ENCODE results near the gene MARK1.
"Not testable (repeated sequence)": the region's sequence is repeated elsewhere in the genome, so short reads cannot be mapped to it uniquely, and the experiment has no call there.

The MARK1 gene

DNA sequence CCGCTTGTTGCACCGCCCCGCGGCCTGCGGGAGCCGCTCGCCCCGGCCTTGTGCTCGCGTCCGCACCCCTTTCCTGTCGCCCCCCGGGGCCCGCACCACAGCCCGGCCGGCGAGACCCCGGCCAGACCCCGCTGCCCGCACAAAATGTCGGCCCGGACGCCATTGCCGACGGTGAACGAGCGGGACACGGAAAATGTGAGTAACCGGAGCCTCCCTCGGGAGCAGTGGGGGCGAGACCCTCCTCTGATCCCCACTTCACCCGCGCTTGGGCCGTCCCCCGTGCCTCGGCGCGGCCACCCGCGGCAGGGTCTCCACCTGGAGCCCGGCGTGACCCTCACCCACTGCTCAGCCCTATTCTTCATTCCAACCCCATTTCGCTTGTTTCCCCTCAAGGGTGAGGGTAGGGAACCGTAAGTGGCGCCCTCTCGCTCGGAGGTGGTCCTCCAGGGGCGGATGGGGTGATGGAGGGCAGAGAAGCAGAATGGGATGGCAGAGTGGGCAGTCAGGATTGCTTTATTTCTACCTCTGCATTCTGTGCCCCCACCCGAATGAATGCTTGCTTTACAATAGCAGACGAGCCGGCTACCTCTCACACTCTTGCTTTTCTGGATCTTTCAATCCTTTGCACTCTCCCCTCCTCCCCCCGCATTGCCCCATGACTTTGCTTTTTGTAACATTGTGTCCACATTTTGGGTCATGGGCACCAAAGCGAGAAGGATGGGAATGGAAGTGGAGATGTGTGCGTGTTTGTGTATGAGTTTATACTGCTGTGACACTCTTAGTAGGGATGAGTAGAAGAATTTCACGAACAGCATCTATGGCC, 954 bp downstream of the MARK1 start:
- DNase-seq: no peak

DNA sequence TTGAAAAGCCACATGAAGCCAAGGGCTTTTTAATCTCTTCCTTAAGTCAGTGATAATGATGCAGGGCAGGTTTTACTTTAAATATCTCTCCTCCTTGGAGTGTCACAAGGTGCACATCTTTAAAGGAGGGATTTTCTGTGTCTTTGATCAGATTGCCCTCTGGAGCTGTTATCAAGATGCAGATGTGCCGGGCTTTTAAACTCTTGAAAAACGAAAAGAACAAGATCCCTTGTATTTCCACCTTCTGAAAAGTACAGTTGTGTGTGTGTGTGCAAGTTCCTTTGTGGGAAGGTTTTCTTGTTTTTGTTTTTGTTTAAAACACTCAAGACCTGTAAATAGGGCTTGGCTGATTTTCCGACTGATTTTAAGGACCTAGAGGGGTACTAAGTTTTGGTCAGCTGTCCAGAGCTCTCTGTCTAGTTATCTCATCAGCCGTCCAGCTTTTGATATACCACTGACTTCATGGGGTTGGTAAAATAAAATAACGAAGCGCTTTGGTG, 1.6 kb downstream of the MARK1 start:
- ATAC-seq (no peak), DNase-seq (no peak)

More for the DNA sequence above, 954 bp downstream of the MARK1 start:
- no peak for ATAC-seq

DNA sequence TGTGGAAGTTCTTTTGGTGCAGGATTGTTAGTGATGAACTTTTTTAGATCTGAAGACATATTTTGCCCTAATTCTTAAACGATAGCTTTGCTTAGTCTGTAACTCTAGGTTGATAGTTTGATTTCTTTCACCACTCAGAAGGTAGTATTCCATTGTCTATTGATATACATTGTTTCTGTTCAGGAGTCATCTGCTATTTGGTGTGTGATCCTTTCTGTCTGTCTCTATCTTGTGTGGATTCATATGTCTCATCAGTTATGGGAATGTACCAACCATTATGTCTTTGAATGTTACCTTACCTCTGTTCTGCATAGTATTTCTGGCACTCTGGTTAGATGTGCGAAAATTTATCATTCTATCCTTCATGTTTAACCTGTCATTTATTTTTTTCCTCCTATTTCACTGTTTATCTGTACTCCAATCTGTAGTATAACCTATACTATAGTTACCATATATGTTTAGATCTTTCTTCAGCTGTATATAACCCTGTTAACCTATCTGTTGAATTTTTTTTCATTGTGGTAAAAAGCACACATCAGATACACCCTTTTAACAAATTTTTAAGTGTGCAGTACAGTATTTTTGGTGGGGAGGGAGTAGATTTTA, 5.7 kb downstream of the MARK1 start:
- DNase-seq: no peak
- no peak for ATAC-seq

DNA sequence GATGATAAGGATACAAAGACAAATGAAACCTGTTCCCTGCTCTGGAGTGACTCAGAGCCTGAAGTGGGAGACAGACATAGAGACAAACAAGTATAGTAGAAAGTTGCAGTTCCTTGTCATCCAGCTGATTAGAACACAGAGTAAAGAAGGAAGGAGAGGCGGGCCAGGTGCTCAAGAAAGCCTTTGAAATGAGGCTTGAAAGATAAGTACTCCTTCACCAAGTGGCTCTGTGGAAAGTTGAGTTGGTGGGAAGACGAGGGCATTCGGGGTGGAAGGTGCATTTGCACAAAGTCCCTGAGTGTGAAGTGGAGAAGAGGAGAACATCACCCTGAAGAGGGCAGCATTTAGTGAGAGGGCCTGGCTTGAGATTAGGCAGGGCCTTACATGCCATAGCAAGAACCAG, 17.0 kb downstream of the MARK1 start:
- no peak for ATAC-seq

DNA sequence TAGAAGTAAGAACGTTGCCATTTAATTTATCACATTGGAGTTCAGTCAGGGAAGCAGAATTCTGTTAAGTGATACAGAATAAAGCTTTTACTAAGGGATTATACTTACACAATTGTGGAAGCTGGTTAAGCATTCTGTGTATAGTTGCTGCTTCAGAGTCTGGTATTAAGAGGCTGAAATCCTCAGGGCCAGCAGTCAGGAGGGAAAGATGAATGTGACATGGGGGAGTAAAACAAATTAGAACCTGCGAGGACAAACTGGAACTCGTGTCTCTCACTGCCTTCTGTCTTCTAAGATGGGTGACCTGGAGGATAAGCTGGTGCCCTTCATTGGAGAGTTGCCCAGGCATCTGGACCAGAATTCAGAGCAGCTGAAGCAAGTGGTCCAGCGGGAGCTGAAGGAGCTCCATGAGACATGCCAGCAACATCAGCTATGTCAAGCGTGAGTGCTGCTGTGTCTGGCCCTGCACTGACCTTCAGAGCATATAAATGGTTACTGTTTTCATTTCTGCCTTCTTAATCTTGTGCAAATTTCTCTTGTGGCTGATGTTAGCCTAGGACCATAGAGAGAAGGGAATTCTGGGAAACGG, 23.0 kb downstream of the MARK1 start:
- DNase-seq: no peak
- no peak for ATAC-seq

More for the DNA sequence above, 17.0 kb downstream of the MARK1 start:
- DNase-seq: no peak

DNA sequence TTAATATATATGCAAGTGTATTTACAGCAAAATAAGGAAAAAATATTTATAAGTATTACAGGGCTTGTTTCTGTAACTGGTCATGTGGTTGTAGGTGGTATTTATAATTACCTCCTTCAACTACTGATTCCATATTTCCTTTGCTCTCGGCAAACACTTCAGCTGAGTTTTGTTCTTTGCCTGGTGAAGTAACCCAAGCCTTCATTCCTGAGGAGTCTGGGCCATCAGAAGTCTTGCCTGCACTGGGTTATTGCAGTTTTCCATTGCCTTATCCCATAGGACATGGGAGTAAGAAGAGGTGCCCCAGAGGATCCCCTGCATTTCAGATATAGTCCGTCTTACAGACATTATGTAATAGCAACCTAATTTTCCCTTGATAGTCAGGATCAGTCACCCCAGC, 23.8 kb downstream of the MARK1 start:
- ATAC-seq: no peak

DNA sequence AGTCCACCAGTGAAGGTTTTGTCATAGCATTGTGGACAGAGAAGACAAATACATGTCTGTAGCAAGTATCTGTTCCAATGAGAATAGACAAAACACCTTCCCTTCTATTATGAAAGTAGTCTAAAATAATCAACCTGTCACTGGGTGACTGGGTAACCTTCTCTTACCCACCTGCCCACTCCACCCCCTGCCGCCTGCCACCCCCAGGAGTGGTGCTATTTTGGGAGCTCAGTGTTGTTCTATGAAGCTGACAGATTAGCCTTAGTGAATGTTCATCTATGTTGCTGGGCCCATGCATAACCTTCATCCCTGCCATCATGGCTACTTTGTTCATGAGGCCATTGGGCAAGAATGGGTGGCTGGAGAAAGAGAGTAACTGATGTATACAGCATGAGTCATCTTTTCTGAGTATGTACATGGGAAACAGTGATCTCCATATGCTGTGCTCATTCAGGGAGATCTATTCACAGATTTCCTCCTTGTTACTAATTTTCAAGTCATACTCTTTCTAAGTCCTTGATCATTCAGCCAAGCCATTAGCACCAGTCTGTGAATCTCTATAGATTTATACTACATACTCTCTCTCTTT, 24.8 kb downstream of the MARK1 start:
- ATAC-seq (no peak), DNase-seq (no peak)

More for the DNA sequence above, 23.8 kb downstream of the MARK1 start:
- no peak for DNase-seq

DNA sequence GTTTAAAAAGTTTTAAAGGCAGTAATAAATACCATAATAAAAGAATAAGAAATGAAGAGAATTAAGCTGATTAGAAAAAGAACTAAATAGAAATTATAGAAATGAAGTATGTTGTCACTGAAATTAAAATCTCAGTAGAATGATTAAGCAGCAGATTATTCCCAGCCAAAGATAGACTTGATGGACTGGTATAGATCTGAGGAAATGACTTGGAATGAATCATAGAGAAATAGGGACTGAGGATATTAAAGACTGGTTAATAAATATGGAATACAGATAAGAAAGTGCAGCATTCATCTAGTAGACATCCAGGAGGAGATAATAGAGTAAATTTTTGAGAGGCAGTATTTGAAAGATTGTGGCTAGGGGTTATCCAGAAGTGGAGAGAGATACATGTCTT, 28.7 kb downstream of the MARK1 start:
- ATAC-seq (no peak), DNase-seq (no peak)

DNA sequence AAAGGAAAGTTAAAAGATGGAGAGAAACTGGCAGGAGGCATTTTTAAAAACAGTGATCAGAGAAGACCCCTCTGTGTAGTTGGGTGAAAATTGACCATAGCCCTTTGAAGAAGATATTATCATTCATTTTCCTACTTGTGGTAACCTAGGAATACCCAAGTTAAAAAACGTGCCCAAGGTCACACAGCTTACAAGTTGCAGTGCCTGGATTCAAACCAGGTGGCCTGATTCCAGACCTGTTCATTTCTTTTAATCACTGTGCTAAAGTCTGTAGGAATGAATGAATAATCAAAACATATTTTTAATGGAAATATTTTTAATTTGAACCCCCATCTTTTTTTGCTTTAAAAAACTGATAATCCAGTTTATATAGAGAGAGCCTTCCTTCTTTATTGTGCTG, 35.6 kb downstream of the MARK1 start:
- ATAC-seq (no peak), DNase-seq (no peak)

DNA sequence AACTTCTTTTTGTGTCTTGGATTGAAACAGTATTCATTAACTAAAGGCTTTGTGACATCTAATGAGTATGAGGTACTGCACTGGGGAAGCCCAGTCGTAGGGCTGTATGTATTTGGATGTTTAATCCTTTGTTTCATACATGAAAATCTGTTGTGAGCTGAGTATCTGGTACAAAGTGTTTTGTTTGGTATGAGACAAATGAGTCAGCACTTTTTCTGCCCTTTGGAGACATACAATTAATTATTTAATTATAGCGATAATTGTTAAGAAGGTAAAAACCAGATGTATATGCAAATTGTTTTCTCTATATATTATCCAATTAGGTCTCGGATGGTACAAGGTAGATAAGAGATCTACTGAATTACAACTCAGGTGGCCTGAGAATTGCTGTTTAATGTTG, 36.3 kb downstream of the MARK1 start:
- ATAC-seq (no peak), DNase-seq (no peak)

DNA sequence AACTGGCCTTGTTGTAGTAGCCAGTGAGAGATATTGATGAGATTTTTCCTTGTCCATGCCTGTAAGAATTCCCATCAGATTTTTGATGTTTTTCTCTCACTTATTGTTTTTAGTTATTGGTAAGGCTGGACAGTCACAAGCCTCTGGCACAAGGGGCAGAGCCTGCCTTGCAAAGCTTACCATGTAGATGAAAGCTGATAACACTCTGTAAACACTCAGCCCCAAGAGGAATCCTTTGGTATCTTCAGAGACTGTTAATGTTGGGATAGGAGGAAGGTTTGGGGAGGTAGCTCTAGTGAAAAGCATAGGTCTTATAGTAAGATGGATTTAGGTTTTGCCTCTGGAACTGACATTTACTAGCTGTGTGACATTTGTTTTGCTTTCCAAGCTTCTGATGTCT, 37.7 kb downstream of the MARK1 start:
- DNase-seq (no peak), ATAC-seq (no peak)

DNA sequence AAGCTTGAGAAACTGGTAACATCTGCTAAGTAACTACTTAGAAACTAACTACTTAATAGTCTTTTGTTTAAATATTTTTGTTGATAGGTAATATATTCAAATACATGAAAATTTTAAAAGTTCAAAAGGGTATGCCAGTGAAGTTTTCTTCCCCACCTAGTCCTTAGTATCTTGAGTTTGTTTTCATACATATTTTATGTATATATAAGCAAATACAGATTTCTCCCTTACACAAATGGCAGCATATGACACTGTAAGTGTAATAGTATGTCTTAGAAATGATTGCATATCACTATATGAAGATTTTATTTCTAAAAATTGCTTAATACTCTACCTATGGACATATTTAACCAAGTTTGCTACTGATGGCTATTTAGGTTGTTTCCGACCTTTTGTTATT, 38.9 kb downstream of the MARK1 start:
- ATAC-seq: no peak
- no peak for DNase-seq

DNA sequence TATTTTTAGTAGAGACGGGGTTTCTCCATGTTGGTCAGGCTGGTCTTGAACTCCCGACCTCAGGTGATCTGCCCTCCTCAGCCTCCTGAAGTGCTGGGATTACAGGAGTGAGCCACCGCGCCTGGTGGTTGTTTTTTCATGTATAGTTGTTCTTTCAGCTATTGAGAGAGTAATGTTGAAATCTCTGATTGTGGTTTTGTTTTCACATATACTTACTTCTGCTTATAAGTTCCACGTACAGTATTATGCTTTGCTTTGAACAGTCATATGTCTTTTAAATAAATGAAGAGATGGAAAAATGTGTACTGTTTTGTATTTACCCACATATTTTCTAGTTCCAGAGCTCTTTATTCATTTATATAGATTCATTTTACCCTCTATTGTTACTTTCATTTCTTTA, 44.5 kb downstream of the MARK1 start:
- ATAC-seq: no peak
- no peak for DNase-seq

DNA sequence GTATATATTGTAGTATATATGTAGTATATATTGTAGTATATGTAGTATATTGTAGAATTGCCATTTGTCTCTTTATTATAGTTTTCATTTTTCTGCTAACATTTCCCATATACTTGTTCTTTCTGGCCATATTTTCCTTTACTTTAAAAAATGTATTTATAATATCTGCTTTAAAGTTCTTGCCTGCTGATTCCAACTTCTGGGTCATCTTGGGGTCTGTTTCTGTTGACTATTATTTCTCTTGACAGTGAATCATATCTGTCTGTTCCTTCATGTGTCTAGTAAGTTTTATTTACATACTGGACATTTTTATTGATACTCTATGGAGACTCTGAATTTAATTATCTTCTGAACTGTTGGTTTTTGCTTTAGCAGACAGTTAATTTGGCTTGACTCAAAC, 45.9 kb downstream of the MARK1 start:
- ATAC-seq (no peak), DNase-seq (no peak)

DNA sequence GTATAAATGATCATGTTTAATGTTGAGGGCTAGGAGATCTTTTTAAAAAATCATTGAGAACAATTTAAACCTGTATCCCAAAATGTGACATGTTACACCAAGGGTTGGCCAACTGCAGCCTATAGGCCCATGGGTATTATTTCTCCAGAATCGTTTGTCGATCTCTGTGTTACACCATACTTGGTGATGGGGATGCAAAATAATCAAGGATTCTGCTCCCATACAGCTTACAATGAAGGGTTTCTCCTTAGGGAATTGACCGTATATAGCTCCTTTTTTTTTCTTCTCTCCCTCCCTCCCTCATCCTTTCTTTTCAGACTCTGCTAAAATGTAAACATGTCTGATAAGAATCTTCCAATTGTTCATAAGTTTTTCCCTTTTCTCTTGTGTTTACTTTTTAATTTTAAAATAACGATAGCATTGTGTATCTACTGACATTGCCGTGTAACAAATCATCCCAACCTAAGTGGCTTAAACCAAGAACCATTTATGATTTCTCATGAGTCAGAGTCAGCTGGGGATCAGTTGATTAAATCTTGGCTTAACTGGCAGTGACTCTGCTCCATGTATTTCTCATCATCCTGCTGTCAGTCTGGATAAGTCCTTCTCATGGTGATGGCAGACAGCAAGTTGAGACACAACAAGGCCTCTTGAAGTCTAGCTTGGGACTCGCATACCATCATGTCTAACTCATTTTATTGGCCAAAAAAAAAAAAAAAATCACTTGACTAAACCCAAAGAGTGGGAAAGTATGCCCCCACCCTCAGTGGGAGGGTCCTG, 48.0 kb downstream of the MARK1 start:
- ATAC-seq (no peak), DNase-seq (no peak)

DNA sequence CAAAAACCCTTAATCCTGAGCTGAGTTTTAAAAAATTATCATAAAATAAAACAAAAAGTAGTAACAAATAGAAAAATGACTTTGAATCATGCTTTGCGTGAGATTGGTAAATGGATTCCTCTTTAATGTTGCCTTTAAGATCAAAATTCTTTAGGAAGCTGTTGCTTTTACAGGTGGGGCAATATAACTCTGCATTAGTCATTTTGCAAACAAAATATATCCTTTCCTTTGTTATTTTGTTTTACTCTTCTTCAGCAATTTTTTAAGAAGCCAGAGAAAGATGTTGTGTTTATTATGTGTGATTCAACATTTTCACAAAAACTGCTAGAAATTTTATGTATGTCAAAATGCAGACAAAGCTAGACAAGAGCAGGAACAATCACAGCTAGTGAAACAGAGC, 50.0 kb downstream of the MARK1 start:
- ATAC-seq (no peak), DNase-seq (no peak)

DNA sequence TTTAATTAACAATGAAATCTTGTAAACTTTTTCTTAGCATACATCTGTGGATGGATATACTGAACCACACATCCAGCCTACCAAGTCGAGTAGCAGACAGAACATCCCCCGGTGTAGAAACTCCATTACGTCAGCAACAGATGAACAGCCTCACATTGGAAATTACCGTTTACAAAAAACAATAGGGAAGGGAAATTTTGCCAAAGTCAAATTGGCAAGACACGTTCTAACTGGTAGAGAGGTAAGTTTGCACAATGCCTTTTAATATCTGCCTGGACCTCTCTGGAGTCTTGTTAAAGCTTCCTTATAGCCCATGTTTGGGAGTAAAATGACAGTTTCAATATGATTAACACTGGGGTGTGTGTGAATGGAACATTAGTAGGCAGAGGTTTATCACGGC, 51.4 kb downstream of the MARK1 start:
- no peak for DNase-seq
- ATAC-seq: no peak

DNA sequence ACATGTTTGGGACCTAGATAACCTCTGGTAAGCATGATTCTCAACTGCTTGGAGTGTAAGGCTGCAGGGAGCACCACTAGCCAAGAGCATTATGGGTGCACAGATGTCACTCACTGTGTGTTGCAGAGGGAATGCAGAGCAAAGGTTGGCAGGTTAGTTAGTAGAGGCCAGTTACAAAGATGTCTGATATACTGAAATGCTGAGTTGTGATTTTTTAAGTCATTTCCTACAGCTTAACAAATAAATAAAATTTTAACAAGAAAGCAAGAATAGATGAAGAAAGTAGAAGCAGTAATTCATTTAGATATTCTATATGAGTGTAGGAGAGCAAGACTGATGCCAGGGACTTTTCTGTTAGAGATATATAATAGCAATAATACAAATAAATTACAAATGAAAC, 64.8 kb downstream of the MARK1 start:
- DNase-seq: no peak
- ATAC-seq: no peak

DNA sequence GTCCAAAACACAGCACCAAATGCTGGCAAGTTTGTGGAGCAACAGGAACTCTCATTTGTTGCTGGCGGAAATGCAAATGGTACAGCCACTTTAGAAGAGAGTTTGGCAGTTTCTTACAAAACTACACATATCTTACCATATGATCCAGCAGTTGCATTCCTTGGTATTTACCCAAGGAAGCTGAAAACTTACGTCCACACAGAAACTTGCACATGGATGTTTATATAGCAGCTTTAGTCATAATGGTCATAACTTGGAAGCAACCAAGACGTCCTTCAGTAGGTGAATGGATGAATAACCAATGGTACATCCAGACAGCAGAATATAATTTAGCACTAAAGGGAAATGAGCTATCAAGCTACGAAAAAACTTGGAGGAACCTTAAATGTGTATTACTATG, 66.4 kb downstream of the MARK1 start:
- DNase-seq (no peak), ATAC-seq (no peak)

DNA sequence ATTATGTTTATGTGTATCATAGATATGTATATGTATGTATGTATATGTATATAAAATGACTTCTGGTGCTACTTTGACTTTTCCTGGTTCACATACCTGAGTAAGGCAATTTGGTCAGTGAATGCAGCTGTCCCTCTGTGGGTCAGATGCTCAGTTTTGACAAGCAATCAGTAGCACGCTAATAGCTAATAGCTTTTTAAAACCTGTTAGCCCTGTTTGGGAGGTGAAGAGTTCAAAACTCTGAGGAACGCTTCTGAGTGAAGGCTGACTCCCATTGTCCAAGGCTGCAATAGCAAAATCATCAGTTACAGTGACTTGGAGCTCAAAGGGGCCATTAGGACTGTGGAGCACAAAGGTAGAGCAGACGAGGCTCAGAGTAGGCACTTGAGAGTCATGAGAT, 67.2 kb downstream of the MARK1 start:
- ATAC-seq (no peak), DNase-seq (no peak)

DNA sequence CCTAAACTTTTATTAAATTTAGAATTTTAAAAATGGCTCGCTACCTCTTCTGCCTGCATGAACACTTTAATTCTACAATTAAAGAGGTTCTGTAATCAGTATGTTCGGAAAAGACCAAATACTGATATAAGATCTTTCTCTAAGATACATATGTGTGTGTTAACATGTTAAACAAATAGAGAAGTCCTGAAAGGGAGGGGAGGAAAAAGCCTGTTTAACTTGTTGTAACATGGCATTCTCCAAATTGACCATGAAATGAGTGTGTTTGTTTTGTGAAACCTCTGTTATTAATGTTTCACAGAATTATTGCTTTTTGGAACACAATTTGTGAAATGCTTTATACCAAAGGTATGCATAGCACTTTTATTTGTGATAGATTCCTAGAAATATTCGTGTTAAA, 77.0 kb downstream of the MARK1 start:
- ATAC-seq (no peak), DNase-seq (no peak)

DNA sequence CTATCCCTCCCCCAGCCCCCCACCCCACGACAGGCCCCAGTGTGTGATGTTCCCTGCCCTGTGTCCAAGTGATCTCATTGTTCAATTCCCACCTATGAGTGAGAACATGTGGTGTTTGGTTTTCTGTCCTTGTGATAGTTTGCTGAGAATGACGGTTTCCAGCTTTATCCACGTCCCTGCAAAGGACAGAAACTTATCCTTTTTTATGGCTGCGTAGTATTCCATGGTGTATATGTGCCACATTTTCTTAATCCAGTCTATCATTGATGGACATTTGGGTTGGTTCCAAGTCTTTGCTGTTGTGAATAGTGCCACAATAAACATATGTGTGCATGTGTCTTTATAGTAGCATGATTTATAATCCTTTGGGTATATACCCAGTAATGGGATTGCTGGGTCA, 77.7 kb downstream of the MARK1 start:
- not testable (repeated sequence) for DNase-seq, ATAC-seq

Measured in stimulated activated naive CD8-positive, alpha-beta T cell treated with anti-CD3 and anti-CD28 coated beads, Interleukin-15, Interleukin-2, amounts not matched to agents 100 U/mL and 50 U/mL, for 24 hours (primary cell).